GM12878 (cell line): Measurements from ENCODE around the gene ASS1. TPM values are rescaled to one million over a fixed set of nuclear protein-coding genes. Genes with fewer than 3 reads are reported as not detected.

Experiments
- ATAC-seq: fragments of 200-7000 bp; cut with Tn5 transposase; 3 replicates; pipeline ENCODE4 v1.9.1; 2020; ENCODE audit warnings: mild to moderate bottlenecking, moderate library complexity
- BruUV-seq: library from RNA; stranded (reverse); fragments of 400-500 nt; replicated peaks from 2 replicates; lab custom pipeline; 2021; lab: Mats Ljungman, UMichigan
- CTCF ChIA-PET: fragments of 300-600 bp; sonication (Branson Sonifier 250); formaldehyde crosslinking; extraction: SDS; loops from one replicate; lab custom pipeline; 2021; ENCODE audit warnings: inconsistent platforms; lab: Yijun Ruan, JAX
- POLR2A ChIA-PET: fragments of 350-600 bp; formaldehyde crosslinking; extraction: SDS; loops from one replicate; lab custom pipeline; 2021; ENCODE audit warnings: inconsistent platforms; lab: Charles Lee
- RAD21 ChIA-PET: fragments of 300-600 bp; sonication (Branson Sonifier 250); formaldehyde crosslinking; loops from one replicate; lab custom pipeline; 2023; ENCODE audit warnings: antibody characterized with exemption; ENCODE audit not compliant: unreplicated experiment; lab: Charles Lee
- SMC1A ChIA-PET: fragments of 300-600 bp; sonication (Branson Sonifier 250); formaldehyde crosslinking; loops from one replicate; lab custom pipeline; 2023; ENCODE audit not compliant: unreplicated experiment, uncharacterized antibody; lab: Charles Lee
- DNase-seq: peaks from one replicate; pipeline ENCODE4 v3.0.0-alpha.2; 2011; ENCODE audit warnings: low read depth, low spot score
- FAIRE-seq: peaks from 3 replicates; lab custom pipeline; 2011; peaks lifted over from hg19 to GRCh38; lab: Jason Lieb, UNC
- H2AFZ ChIP-seq: 2 replicates; pipeline ENCODE4 v1.6.0; 2011; ENCODE audit warnings: low read depth, low read length, control low read depth; ENCODE audit not compliant: control insufficient read depth
- H3K27ac ChIP-seq: 2 replicates; pipeline ENCODE4 v1.5.1; 2011; ENCODE audit warnings: control low read depth; ENCODE audit not compliant: control insufficient read depth, insufficient read depth
- H3K27me3 ChIP-seq, 2 experiments: replicated peaks in 1 of 2; 2 replicates each; pipeline versions ENCODE4 v1.6.0 to v1.6.1; 2011; ENCODE audit warnings: low read length in 1 of 2; ENCODE audit not compliant: control insufficient read depth in 2 of 2, insufficient read depth in 2 of 2
- H3K36me3 ChIP-seq, 2 experiments: 2 replicates each; pipeline ENCODE4 v1.5.1; 2011; ENCODE audit warnings: low read length in 1 of 2; ENCODE audit not compliant: control insufficient read depth in 2 of 2, insufficient read depth in 2 of 2
- H3K4me1 ChIP-seq: 2 replicates; pipeline ENCODE4 v1.6.1; 2011; ENCODE audit warnings: mild to moderate bottlenecking, low read length, moderate library complexity, mixed read lengths; ENCODE audit not compliant: control insufficient read depth, insufficient read depth
- H3K4me2 ChIP-seq: 2 replicates; pipeline ENCODE4 v1.6.0; 2011; ENCODE audit warnings: control low read depth; ENCODE audit not compliant: control insufficient read depth, insufficient read depth
- H3K4me3 ChIP-seq: fragments of 200-600 bp; sonication (generic); 2 replicates; pipeline ENCODE4 v1.5.1; 2016
- H3K79me2 ChIP-seq: 2 replicates; pipeline ENCODE4 v1.6.0; 2011; ENCODE audit warnings: low read length; ENCODE audit not compliant: control insufficient read depth, insufficient read depth
- H3K9ac ChIP-seq: 2 replicates; pipeline ENCODE4 v1.8.0; 2011; ENCODE audit warnings: low read length, control low read depth, mixed read lengths; ENCODE audit not compliant: control insufficient read depth, insufficient read depth
- H3K9me3 ChIP-seq: replicated peaks from 3 replicates; pipeline ENCODE4 v1.5.1; 2011; ENCODE audit warnings: mild to moderate bottlenecking, low read length; ENCODE audit not compliant: control insufficient read depth, insufficient read depth
- H4K20me1 ChIP-seq: 2 replicates; pipeline ENCODE4 v1.6.0; 2011; ENCODE audit not compliant: control insufficient read depth, insufficient read depth
- BHLHE40 ChIP-seq, 2 experiments: fragments of 450-650 bp in 1 of 2; IDR thresholded peaks; 2 replicates each; pipeline ENCODE4 v1.6.1; 2011 to 2017; ENCODE audit warnings: low read depth in 2 of 2, borderline replicate concordance in 1 of 2, improper control_type of control experiment in 1 of 2, low read length in 1 of 2, mild to moderate bottlenecking in 1 of 2
- DPF2 ChIP-seq: fragments of 450-650 bp; IDR thresholded peaks from 2 replicates; pipeline ENCODE4 v1.6.1; 2017; ENCODE audit warnings: mild to moderate bottlenecking
- FOXM1 ChIP-seq: IDR thresholded peaks from 2 replicates; pipeline ENCODE4 v1.6.1; 2012; ENCODE audit warnings: low read depth, mild to moderate bottlenecking, inconsistent platforms, low read length, moderate library complexity
- MEF2A ChIP-seq: IDR thresholded peaks from 2 replicates; pipeline ENCODE4 v1.6.1; 2011; ENCODE audit warnings: low read depth, mild to moderate bottlenecking, low read length, moderate library complexity; ENCODE audit not compliant: insufficient read depth
- NFIC ChIP-seq: IDR thresholded peaks from 2 replicates; pipeline ENCODE4 v1.6.1; 2012; ENCODE audit warnings: low read depth, mild to moderate bottlenecking, inconsistent platforms, low read length, moderate library complexity
- NRF1 ChIP-seq: conservative IDR thresholded peaks from 2 replicates; pipeline ENCODE4 v1.6.1; 2011; ENCODE audit warnings: mild to moderate bottlenecking, low read depth, low read length, improper control_type of control experiment
- RBBP5 ChIP-seq: fragments of 200-600 bp; sonication (generic); conservative IDR thresholded peaks from 2 replicates; pipeline ENCODE4 v1.6.1; 2016
- SMARCA5 ChIP-seq: fragments of 450-650 bp; IDR thresholded peaks from 2 replicates; pipeline ENCODE4 v1.6.1; 2017; ENCODE audit warnings: mild to moderate bottlenecking
- STAT1 ChIP-seq: fragments of 450-650 bp; conservative IDR thresholded peaks from 2 replicates; pipeline ENCODE4 v1.6.1; 2014; ENCODE audit warnings: antibody characterized with exemption, mild to moderate bottlenecking
- TARDBP ChIP-seq: IDR thresholded peaks from 2 replicates; pipeline ENCODE4 v1.6.1; 2016; ENCODE audit warnings: borderline replicate concordance
- TCF12 ChIP-seq: IDR thresholded peaks from 2 replicates; pipeline ENCODE4 v1.6.1; 2011; ENCODE audit warnings: low read depth, mild to moderate bottlenecking, low read length
- WGBS: methylation state at CpG from one replicate; pipeline ENCODE4 v1.1.6; 2016; ENCODE audit warnings: low lambda C conversion rate; ENCODE audit not compliant: insufficient replicate concordance, insufficient coverage; ENCODE audit errors: missing lambda C conversion rate; 5-methylcytosine and 5-hydroxymethylcytosine counted together
- in situ Hi-C: fragments of 300-500 bp; cut with MboI; formaldehyde crosslinking; loops from 9 replicates; pipeline ENCODE4 v1.14.3; 2018; ENCODE audit warnings: mixed read lengths
- intact Hi-C: fragments of 100-400 bp; cut with micrococcal nuclease; formaldehyde crosslinking; loops from one replicate; pipeline ENCODE4 v1.14.2; 2022; ENCODE audit not compliant: unreplicated experiment
- polyA plus RNA-seq, 11 experiments: library from polyadenylated mRNA; depleted of rRNA in 4 of 11; unstranded in 6 of 11; stranded (reverse) in 5 of 11; fragments of >200 nt; fragmentation: Nextera tagmentation in 4 of 11; fragmentation: Illumina TruSeq in 1 of 11; extraction: Ambion mirVana in 4 of 11; extraction: Trizol in 1 of 11; gene quantifications; 1 replicate in 1 of 11; 2 replicates in 10 of 11; pipeline versions ENCODE4 v1.2.1 to v1.2.3, GENCODE V29; 2011 to 2016; ENCODE audit warnings: inconsistent platforms in 2 of 11, missing spikeins in 2 of 11, low read depth in 1 of 11
- total RNA-seq, 4 experiments: library from RNA; depleted of rRNA in 3 of 4; stranded (reverse); fragments of >200 nt in 3 of 4; fragmentation: Illumina TruSeq in 1 of 4; extraction: Trizol in 1 of 4; gene quantifications; 2 replicates each; pipeline versions ENCODE4 v1.2.1 to v1.2.3, GENCODE V29; 2013 to 2021
- TF ChIP-seq, protein P1 (sequence below): fragments of 450-650 bp; IDR thresholded peaks from 2 replicates; pipeline ENCODE4 v1.6.1; 2016; ENCODE audit warnings: mild to moderate bottlenecking
- TF ChIP-seq, protein P2 (sequence below): fragments of 450-650 bp; conservative IDR thresholded peaks from 2 replicates; pipeline ENCODE4 v1.6.1; 2017; ENCODE audit warnings: mild to moderate bottlenecking, moderate library complexity

Gene ASS1
- total and polyA plus RNA-seq, 10 of the 15 experiments (the other 5 are each of a cell fraction or from before 2014, with no cell fraction given) = 0.10 to 6.1 (median 0.28) TPM; not detected in 3

DNA sequence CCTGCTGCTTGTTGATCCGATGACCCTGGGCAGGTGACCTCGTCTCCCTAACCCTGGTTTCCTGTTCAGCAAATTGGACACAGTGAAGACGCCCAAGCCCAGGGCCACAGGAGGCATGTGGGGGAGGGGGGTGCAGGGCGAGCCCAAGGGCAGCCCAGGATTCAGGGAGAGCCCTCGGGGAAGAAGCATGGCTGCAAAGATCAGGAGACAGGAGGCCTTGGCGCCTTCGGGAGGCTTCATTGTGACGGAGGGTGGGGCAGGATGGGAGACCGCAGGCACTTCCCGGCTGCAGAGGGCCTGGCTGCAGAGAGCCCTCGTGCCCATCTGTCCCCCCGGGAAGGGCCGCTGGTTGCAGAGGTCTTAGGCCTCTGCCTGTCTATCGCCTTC lies 6.2 kb downstream of the ASS1 start:
- RAD21 ChIA-PET = no interaction called here
- intact Hi-C loops = no loop called here
- DNase-seq = no peak
- BruUV-seq = no TSS peak
- no peak for FAIRE-seq
- Histone ChIP-seq H3K79me2 (no peaks in the 10 kb centered on the region), H3K4me1 (no peaks in the 10 kb centered on the region), H3K4me2 (no peak overlapping the region), H4K20me1 (no peaks in the 10 kb centered on the region), H3K27me3 (no peaks in the 10 kb centered on the region; a peak in 1 of 4 replicates), H2AFZ (no peak overlapping the region), H3K4me3 (no peak overlapping the region), H3K27ac (no peak overlapping the region), H3K9me3 (no peaks in the 10 kb centered on the region), H3K9ac (no peak overlapping the region), H3K36me3 (no peaks in the 10 kb centered on the region)
- TF ChIP-seq MEF2A = no peak
- no peak for TF ChIP-seq FOXM1
- TF ChIP-seq, protein P1, sequence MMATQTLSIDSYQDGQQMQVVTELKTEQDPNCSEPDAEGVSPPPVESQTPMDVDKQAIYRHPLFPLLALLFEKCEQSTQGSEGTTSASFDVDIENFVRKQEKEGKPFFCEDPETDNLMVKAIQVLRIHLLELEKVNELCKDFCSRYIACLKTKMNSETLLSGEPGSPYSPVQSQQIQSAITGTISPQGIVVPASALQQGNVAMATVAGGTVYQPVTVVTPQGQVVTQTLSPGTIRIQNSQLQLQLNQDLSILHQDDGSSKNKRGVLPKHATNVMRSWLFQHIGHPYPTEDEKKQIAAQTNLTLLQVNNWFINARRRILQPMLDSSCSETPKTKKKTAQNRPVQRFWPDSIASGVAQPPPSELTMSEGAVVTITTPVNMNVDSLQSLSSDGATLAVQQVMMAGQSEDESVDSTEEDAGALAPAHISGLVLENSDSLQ = no peak
- TF ChIP-seq RBBP5 = no peak
- no peak for TF ChIP-seq SMARCA5
- TF ChIP-seq STAT1 = no peak
- TF ChIP-seq BHLHE40 (IDR thresholded peaks at IDR 0.05; ENCODE audit: borderline replicate concordance in 1 of 2, low read depth in 2 of 2, low read length in 1 of 2) = no peak
- TF ChIP-seq NFIC = no peak
- no peak for TF ChIP-seq TARDBP
- TF ChIP-seq NRF1 = no peak
- no peak for TF ChIP-seq TCF12
- TF ChIP-seq, protein P2, sequence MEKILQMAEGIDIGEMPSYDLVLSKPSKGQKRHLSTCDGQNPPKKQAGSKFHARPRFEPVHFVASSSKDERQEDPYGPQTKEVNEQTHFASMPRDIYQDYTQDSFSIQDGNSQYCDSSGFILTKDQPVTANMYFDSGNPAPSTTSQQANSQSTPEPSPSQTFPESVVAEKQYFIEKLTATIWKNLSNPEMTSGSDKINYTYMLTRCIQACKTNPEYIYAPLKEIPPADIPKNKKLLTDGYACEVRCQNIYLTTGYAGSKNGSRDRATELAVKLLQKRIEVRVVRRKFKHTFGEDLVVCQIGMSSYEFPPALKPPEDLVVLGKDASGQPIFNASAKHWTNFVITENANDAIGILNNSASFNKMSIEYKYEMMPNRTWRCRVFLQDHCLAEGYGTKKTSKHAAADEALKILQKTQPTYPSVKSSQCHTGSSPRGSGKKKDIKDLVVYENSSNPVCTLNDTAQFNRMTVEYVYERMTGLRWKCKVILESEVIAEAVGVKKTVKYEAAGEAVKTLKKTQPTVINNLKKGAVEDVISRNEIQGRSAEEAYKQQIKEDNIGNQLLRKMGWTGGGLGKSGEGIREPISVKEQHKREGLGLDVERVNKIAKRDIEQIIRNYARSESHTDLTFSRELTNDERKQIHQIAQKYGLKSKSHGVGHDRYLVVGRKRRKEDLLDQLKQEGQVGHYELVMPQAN = no peak
- TF ChIP-seq DPF2 = no peak
- SMC1A ChIA-PET = no interaction called here
- in situ Hi-C loops = loop anchor here (10.0 kb wide), 2 partner anchors 234 to 414 kb away; no protein-coding TSS in a partner anchor
- CTCF ChIA-PET = no interaction called here
- no peak for ATAC-seq
- WGBS = 21% methylated on average over 14 of the region's 14 CpGs
- POLR2A ChIA-PET = no interaction called here
